ENCODE data around the gene RRAGD. TPM values are rescaled to one million over a fixed set of nuclear protein-coding genes. Genes with fewer than 3 reads are reported as not detected.

The RRAGD gene
- total and polyA plus RNA-seq, 2 of the 8 experiments (the other 6 are each of a cell fraction or from before 2014, with no cell fraction given): 7.2 to 30.8 TPM

- TF ChIP-seq TAF1 (IDR thresholded peaks at IDR 0.05; ENCODE audit: low read depth, low read length) (0 out of 2 replicates have a peak, but pooled peaks have one; percentile 23), CREB1 (IDR thresholded peaks at IDR 0.05) (no peak), KDM4A (IDR thresholded peaks at IDR 0.05; ENCODE audit: low read depth, low read length, severe bottlenecking) (peak; percentile 77), RNF2 (IDR thresholded peaks at IDR 0.05; ENCODE audit: borderline replicate concordance, low read depth, low read length, missing control alignments, poor library complexity, severe bottlenecking) (no peak), SP4 (IDR thresholded peaks at IDR 0.05; ENCODE audit: low read length) (no peak), JUN (IDR thresholded peaks at IDR 0.05; ENCODE audit: low read depth, low read length) (no peak), HDAC6 (IDR thresholded peaks at IDR 0.05; ENCODE audit: low read depth, low read length) (no peak), ATF3 (IDR thresholded peaks at IDR 0.05; ENCODE audit: insufficient read depth, low read depth, low read length) (no peak), EZH2 (IDR thresholded peaks at IDR 0.05; ENCODE audit: low read depth, low read length, severe bottlenecking) (no peak), ZNF274 (IDR thresholded peaks at IDR 0.05; ENCODE audit: borderline replicate concordance, extremely low read depth, low read length) (no peak), TCF12 (IDR thresholded peaks at IDR 0.05; ENCODE audit: low read depth, low read length) (no peak), E2F6 (IDR thresholded peaks at IDR 0.05) (no peak), SIX5 (IDR thresholded peaks at IDR 0.05; ENCODE audit: low read depth, low read length) (no peak), TAF7 (optimal IDR thresholded peaks at IDR 0.05; ENCODE audit: borderline replicate concordance, low read depth, low read length) (no peak), SIRT6 (IDR thresholded peaks at IDR 0.05; ENCODE audit: low read length) (no peak), YY1 (IDR thresholded peaks at IDR 0.05; ENCODE audit: low read depth, low read length) (no peak), RFX5 (IDR thresholded peaks at IDR 0.05; ENCODE audit: borderline replicate concordance, low read depth, low read length) (no peak), RXRA (IDR thresholded peaks at IDR 0.05; ENCODE audit: insufficient read depth, low read depth, low read length) (no peak), MAFK (IDR thresholded peaks at IDR 0.05; ENCODE audit: low read depth, low read length) (no peak), RAD21 (IDR thresholded peaks at IDR 0.05 in 1 of 2, conservative IDR thresholded peaks at IDR 0.05 in 1 of 2; ENCODE audit: low read depth in 2 of 2, low read length in 2 of 2) (no peak), TBP (IDR thresholded peaks at IDR 0.05; ENCODE audit: low read depth, low read length) (no peak), RBBP5 (IDR thresholded peaks at IDR 0.05; ENCODE audit: borderline replicate concordance, low read depth, low read length) (no peak; the same call in 1 of the 2 replicates), POLR2A (IDR thresholded peaks at IDR 0.05; ENCODE audit: control extremely low read depth in 1 of 2, low read depth in 2 of 2, low read length in 2 of 2) (no peak)
Observed at GRCh38 chr6:89412071-89413005, at the start of gene RRAGD (continued).
